Smooth muscle cell (in vitro differentiated cells): ENCODE measurements around the gene SLC8A1. TPM values are rescaled to one million over a fixed set of nuclear protein-coding genes. Genes with fewer than 3 reads are reported as not detected.

Experiments
- DNase-seq: peaks from one replicate; lab custom pipeline; 2025; ENCODE audit not compliant: unreplicated experiment; lab: John Stamatoyannopoulos, UW
- H2AFZ ChIP-seq: fragments of 200-600 bp; sonication (generic); 2 replicates; pipeline ENCODE4 v1.6.0; 2016; ENCODE audit warnings: antibody characterized with exemption, low read depth, mild to moderate bottlenecking
- H3F3A ChIP-seq: fragments of 200-600 bp; sonication (generic); 2 replicates; pipeline ENCODE4 v1.6.0; 2017; ENCODE audit warnings: antibody characterized with exemption, low read depth
- H3K27ac ChIP-seq: fragments of 200-600 bp; sonication (generic); 2 replicates; pipeline ENCODE4 v1.5.1; 2016; ENCODE audit warnings: low read depth, mild to moderate bottlenecking
- H3K27me3 ChIP-seq: fragments of 200-600 bp; sonication (generic); 2 replicates; pipeline ENCODE4 v1.6.1; 2016; ENCODE audit warnings: low read depth, mild to moderate bottlenecking
- H3K36me3 ChIP-seq: fragments of 200-600 bp; sonication (generic); 2 replicates; pipeline ENCODE4 v1.5.1; 2016; ENCODE audit warnings: low read depth
- H3K4me1 ChIP-seq: fragments of 200-600 bp; sonication (generic); 2 replicates; pipeline ENCODE4 v1.5.1; 2016; ENCODE audit warnings: low read depth
- H3K4me2 ChIP-seq: fragments of 200-600 bp; sonication (generic); 2 replicates; pipeline ENCODE4 v1.6.0; 2016; ENCODE audit warnings: mild to moderate bottlenecking
- H3K4me3 ChIP-seq: fragments of 200-600 bp; sonication (generic); 2 replicates; pipeline ENCODE4 v1.5.1; 2016; ENCODE audit warnings: mild to moderate bottlenecking
- H3K79me2 ChIP-seq: fragments of 200-600 bp; sonication (generic); 2 replicates; pipeline ENCODE4 v1.6.0; 2016; ENCODE audit warnings: low read depth, mild to moderate bottlenecking
- H3K9ac ChIP-seq: fragments of 200-600 bp; sonication (generic); 2 replicates; pipeline ENCODE4 v1.6.0; 2016; ENCODE audit warnings: low read depth
- H3K9me3 ChIP-seq: fragments of 200-600 bp; sonication (generic); replicated peaks from 2 replicates; pipeline ENCODE4 v1.5.1; 2016; ENCODE audit warnings: low read depth
- H4K20me1 ChIP-seq: fragments of 200-600 bp; sonication (generic); 2 replicates; pipeline ENCODE4 v1.6.0; 2016; ENCODE audit warnings: low read depth
- WGBS: methylation state at CpG from one replicate; pipeline ENCODE4 v1.1.7; 2016; ENCODE audit warnings: low lambda C conversion rate; 5-methylcytosine and 5-hydroxymethylcytosine counted together
- polyA plus RNA-seq: library from polyadenylated mRNA; unstranded; fragments of >200 nt; fragmentation: Nextera tagmentation; extraction: Ambion mirVana; gene quantifications from 2 replicates; pipeline ENCODE4 v1.2.1, GENCODE V29; 2016
- total RNA-seq: library from RNA; depleted of rRNA; stranded (reverse); fragments of >200 nt; gene quantifications from 2 replicates; pipeline ENCODE4 v1.2.3, GENCODE V29; 2014
- TF ChIP-seq, protein P1 (sequence below): fragments of 200-600 bp; sonication (generic); IDR thresholded peaks from 2 replicates; pipeline ENCODE4 v1.5.1; 2017; ENCODE audit warnings: borderline replicate concordance, mild to moderate bottlenecking, antibody characterized with exemption; ENCODE audit not compliant: insufficient read depth, poor library complexity, severe bottlenecking

SLC8A1 gene
- total and polyA plus RNA-seq, 2 experiments from 2014 or later: 1.1 to 5.3 TPM

DNA sequence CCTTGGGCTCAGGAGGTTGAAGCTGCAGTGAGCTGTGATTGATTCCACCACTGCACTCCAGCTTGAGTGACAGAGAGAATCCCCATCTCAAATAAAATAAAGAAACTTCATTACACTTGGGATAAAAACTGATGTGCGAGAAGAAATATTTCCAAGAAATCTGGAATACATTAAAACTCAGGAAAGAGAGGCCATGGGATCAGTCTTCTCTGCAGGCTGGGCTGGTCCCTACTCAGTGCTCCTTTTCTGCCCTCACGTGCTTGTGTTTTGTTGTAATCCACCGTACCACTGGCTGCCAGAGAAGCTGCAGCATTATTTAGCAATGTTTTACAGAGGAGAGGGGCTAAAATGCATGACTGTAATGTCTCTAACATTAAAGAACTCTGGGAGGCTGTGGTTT is 282.0 kb downstream of the SLC8A1 start:
- TF ChIP-seq, protein P1, sequence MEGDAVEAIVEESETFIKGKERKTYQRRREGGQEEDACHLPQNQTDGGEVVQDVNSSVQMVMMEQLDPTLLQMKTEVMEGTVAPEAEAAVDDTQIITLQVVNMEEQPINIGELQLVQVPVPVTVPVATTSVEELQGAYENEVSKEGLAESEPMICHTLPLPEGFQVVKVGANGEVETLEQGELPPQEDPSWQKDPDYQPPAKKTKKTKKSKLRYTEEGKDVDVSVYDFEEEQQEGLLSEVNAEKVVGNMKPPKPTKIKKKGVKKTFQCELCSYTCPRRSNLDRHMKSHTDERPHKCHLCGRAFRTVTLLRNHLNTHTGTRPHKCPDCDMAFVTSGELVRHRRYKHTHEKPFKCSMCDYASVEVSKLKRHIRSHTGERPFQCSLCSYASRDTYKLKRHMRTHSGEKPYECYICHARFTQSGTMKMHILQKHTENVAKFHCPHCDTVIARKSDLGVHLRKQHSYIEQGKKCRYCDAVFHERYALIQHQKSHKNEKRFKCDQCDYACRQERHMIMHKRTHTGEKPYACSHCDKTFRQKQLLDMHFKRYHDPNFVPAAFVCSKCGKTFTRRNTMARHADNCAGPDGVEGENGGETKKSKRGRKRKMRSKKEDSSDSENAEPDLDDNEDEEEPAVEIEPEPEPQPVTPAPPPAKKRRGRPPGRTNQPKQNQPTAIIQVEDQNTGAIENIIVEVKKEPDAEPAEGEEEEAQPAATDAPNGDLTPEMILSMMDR: no peak
- H3K79me2 ChIP-seq: no peaks in the 10 kb centered on the region
- H3K4me1 ChIP-seq: no peaks in the 10 kb centered on the region
- no peaks in the 10 kb centered on the region for H3K27me3 ChIP-seq
- no peak overlapping the region for H3K9ac ChIP-seq
- H3K4me3 ChIP-seq: no peak overlapping the region
- no peaks in the 10 kb centered on the region for H3K36me3 ChIP-seq
- DNase-seq: no peak
- H3F3A ChIP-seq: no peaks in the 10 kb centered on the region
- no peak overlapping the region for H2AFZ ChIP-seq
- no peak overlapping the region for H3K4me2 ChIP-seq
- no peak overlapping the region for H3K27ac ChIP-seq
- 96% methylated on average over 3 of the region's 3 CpGs for WGBS
- H3K9me3 ChIP-seq: no peaks in the 10 kb centered on the region
- H4K20me1 ChIP-seq: no peaks in the 10 kb centered on the region

DNA sequence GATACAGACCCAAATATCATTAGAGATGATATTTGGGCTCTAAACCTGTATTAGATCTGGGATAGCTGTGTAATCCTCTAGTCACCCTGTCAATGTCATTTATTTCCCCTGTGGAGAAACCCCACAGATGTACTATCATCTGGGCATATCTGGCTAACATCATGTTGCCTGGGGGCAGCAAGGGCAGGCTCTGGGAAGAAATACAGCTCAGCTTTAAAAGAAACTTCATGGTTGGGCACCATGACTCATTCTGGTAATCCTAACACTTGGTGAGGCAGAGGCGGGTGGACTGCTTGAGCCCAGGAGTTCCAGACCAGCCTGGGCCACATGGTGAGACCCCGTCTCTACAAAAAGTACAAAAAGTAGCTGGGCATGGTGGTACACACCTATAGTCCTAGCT is 282.5 kb downstream of the SLC8A1 start:
- no peaks in the 10 kb centered on the region for H3F3A ChIP-seq
- no peaks in the 10 kb centered on the region for H3K27me3 ChIP-seq
- H2AFZ ChIP-seq: no peak overlapping the region
- no peak for DNase-seq
- no peak overlapping the region for H3K9ac ChIP-seq
- H3K4me2 ChIP-seq: no peak overlapping the region
- TF ChIP-seq, protein P1: no peak
- no peaks in the 10 kb centered on the region for H3K36me3 ChIP-seq
- H3K4me1 ChIP-seq: no peaks in the 10 kb centered on the region
- H3K4me3 ChIP-seq: no peak overlapping the region
- H3K27ac ChIP-seq: no peak overlapping the region
- no peaks in the 10 kb centered on the region for H4K20me1 ChIP-seq
- H3K9me3 ChIP-seq: no peaks in the 10 kb centered on the region
- whole genome bisulfite sequencing: 49% methylated on average over 2 of the region's 2 CpGs
- no peaks in the 10 kb centered on the region for H3K79me2 ChIP-seq

DNA sequence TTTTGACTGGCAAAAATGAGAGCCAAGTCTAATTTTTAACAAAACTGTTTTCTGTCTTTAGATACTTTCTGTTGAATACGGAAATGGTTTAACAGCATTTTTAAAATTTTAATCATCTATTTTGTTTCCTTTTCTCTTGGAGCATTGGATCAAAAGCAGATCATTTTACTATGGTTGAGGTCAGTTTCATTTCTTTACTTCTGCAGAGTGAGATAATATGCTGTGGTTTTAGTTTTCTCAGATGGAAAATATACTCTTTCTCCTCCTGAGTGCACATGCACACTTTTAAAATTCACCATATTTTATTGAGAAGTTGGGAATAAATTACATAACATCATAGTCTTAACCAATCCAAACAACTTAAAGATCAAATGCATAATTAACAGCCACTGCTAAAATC is 283.3 kb downstream of the SLC8A1 start:
- Histone ChIP-seq H2AFZ (no peak overlapping the region), H3K9ac (no peak overlapping the region), H4K20me1 (no peaks in the 10 kb centered on the region), H3K9me3 (no peaks in the 10 kb centered on the region), H3K27me3 (no peaks in the 10 kb centered on the region), H3F3A (no peaks in the 10 kb centered on the region), H3K4me1 (no peaks in the 10 kb centered on the region), H3K79me2 (no peaks in the 10 kb centered on the region), H3K4me3 (no peak overlapping the region), H3K4me2 (no peak overlapping the region), H3K36me3 (no peaks in the 10 kb centered on the region), H3K27ac (no peak overlapping the region)
- TF ChIP-seq, protein P1: no peak
- WGBS: 0% methylated on average over 1 of the region's 1 CpG
- no peak for DNase-seq

DNA sequence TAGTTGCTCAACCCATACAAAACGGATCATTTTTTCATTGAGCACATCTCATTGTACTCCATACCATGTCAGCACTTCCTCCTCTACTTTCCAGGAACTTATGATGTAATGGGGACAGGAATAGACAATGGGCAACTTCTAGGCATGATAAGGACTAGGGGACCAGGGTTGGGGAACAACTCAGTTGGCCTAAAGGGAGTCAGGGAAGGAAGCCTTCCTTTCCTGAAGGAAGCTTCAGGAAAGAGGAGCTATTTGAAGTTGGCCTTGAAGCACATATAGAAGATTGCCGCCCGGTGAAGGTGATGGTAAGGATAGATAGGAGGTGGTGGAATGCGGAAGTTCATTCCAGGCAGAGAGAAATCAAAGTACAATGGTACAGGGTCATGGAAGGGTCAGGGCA is 283.9 kb downstream of the SLC8A1 start:
- H3K4me2 ChIP-seq: no peak overlapping the region
- H3K4me3 ChIP-seq: no peak overlapping the region
- TF ChIP-seq, protein P1: no peak
- no peak overlapping the region for H3K27ac ChIP-seq
- DNase-seq: no peak
- no peaks in the 10 kb centered on the region for H3K79me2 ChIP-seq
- no peak overlapping the region for H2AFZ ChIP-seq
- H3K9me3 ChIP-seq: no peaks in the 10 kb centered on the region
- no peaks in the 10 kb centered on the region for H3K4me1 ChIP-seq
- 79% methylated on average over 4 of the region's 4 CpGs for WGBS
- H3K9ac ChIP-seq: no peak overlapping the region
- H4K20me1 ChIP-seq: no peaks in the 10 kb centered on the region
- no peaks in the 10 kb centered on the region for H3K36me3 ChIP-seq
- no peaks in the 10 kb centered on the region for H3K27me3 ChIP-seq
- no peaks in the 10 kb centered on the region for H3F3A ChIP-seq
